GM21526 (cell line): ENCODE measurements around the gene FNDC11.
"Not testable (repeated sequence)": the region's sequence is repeated elsewhere in the genome, so short reads cannot be mapped to it uniquely, and the experiment has no call there.

Experiments used
- ATAC-seq: cut with Tn5 transposase; IDR thresholded peaks from one replicate; pipeline ENCODE4 v1.9.1; 2021; ENCODE audit warnings: moderate library complexity; ENCODE audit not compliant: unreplicated experiment, low FRiP score

FNDC11 gene

GRCh38 chr20:63595416-63596127 is 41.6 kb downstream of the FNDC11 start:
- ATAC-seq = no peak

GRCh38 chr20:63596423-63596822 is 42.5 kb downstream of the FNDC11 start:
- no peak for ATAC-seq

- ATAC-seq = no peak
Measured at GRCh38 chr20:63597651-63598478, 43.9 kb downstream of the FNDC11 start.

GRCh38 chr20:63598479-63599395 is 44.8 kb downstream of the FNDC11 start:
- ATAC-seq = no peak

GRCh38 chr20:63599396-63600050 is 45.6 kb downstream of the FNDC11 start:
- ATAC-seq = no peak

- ATAC-seq = not testable (repeated sequence)
Measured at GRCh38 chr20:63601679-63602078, 47.7 kb downstream of the FNDC11 start.

GRCh38 chr20:63602321-63602720 is 48.4 kb downstream of the FNDC11 start:
- no peak for ATAC-seq
